ENCODE results near the gene RNF130. TPM values are rescaled to one million over a fixed set of nuclear protein-coding genes. Genes with fewer than 3 reads are reported as not detected.
A peak's percentile ranks its signal among the peaks of the same experiment; 100 is the strongest.

The RNF130 gene
- total RNA-seq, 4 donors from 2014 or later, result 84.7 to 105 (median 98.5) TPM

DNA sequence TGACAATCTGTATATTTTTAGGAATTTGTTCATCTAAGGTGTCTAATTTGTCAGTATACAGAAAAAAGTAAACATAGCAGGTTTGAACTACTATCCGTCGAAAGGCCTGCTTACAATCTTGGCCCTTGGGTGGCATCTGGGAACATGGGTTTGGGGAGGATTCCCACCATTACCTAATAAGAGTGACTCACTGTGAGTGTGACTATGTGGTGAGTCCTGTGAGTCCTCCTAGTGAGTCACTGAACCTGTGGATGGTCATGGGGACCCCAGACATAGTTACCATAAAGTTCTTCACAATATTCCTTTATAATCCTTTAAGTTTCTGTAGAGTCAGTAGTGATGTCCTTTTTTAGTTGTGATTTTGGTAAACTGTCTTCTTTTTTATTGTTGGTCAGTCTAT, 37.0 kb downstream of the RNF130 start:
- H3K27ac ChIP-seq, result no peak overlapping the region
- peaks cover 0 to 47% of the 10 kb centered on the region in 2 donors for H3K36me3 ChIP-seq
- no peaks in the 10 kb centered on the region for H3K27me3 ChIP-seq
- peaks cover 0 to 14% (median 0%) of the 10 kb centered on the region in 3 donors for H3K9me3 ChIP-seq
- no peaks in the 10 kb centered on the region for H3K4me1 ChIP-seq
- TF ChIP-seq POLR2AphosphoS5 (IDR thresholded peaks at IDR 0.05) (no peak), EP300 (IDR thresholded peaks at IDR 0.05) (no peak), CTCF (IDR thresholded peaks at IDR 0.05) (no peak), POLR2A (IDR thresholded peaks at IDR 0.05) (no peak)
- 90 to 96% methylated on average over 2 of the region's 2 CpGs for WGBS, 2 donors (ENCODE audit: low coverage in 1 of 2)
- no peak for ATAC-seq
- H3K4me3 ChIP-seq, result no peak overlapping the region

- H3K9me3 ChIP-seq, result no peaks in the 10 kb centered on the region
- peaks cover 0 to 19% (median 0%) of the 10 kb centered on the region in 3 donors for H3K4me1 ChIP-seq
- no peak overlapping the region for H3K4me3 ChIP-seq
- no peak for ATAC-seq
- H3K27ac ChIP-seq, result no peak overlapping the region
- 82 to 91% methylated on average over 11 to 15 of the region's 15 CpGs for WGBS, 2 donors (ENCODE audit: low coverage in 1 of 2)
- H3K27me3 ChIP-seq, result no peaks in the 10 kb centered on the region
- TF ChIP-seq POLR2A (IDR thresholded peaks at IDR 0.05) (no peak), EP300 (IDR thresholded peaks at IDR 0.05) (no peak), POLR2AphosphoS5 (IDR thresholded peaks at IDR 0.05) (no peak), CTCF (IDR thresholded peaks at IDR 0.05) (no peak)
- no peaks in the 10 kb centered on the region for H3K36me3 ChIP-seq
Measured at GRCh38 chr5:180027459-180028089, 44.0 kb downstream of the RNF130 start.

GRCh38 chr5:180026734-180027458, 44.7 kb downstream of the RNF130 start:
- no peaks in the 10 kb centered on the region for H3K9me3 ChIP-seq
- no peak overlapping the region for H3K4me3 ChIP-seq
- H3K27ac ChIP-seq, result peak overlapping the region in 1 of 4 donors; percentile 15
- 45 to 62% methylated on average over 3 to 4 of the region's 5 CpGs for WGBS, 2 donors (ENCODE audit: low coverage in 1 of 2)
- ATAC-seq, result no peak
- TF ChIP-seq POLR2AphosphoS5 (IDR thresholded peaks at IDR 0.05) (no peak), EP300 (IDR thresholded peaks at IDR 0.05) (no peak), POLR2A (IDR thresholded peaks at IDR 0.05) (no peak), CTCF (IDR thresholded peaks at IDR 0.05) (no peak)
- H3K36me3 ChIP-seq, result no peaks in the 10 kb centered on the region
- no peaks in the 10 kb centered on the region for H3K27me3 ChIP-seq
- peaks cover 0 to 19% (median 0%) of the 10 kb centered on the region in 3 donors for H3K4me1 ChIP-seq

- Histone ChIP-seq H3K27me3 (no peaks in the 10 kb centered on the region), H3K27ac (peak overlapping the region in 1 of 4 donors; percentile 15), H3K36me3 (no peaks in the 10 kb centered on the region), H3K9me3 (no peaks in the 10 kb centered on the region), H3K4me1 (peaks cover 0 to 19% (median 0%) of the 10 kb centered on the region in 3 donors), H3K4me3 (no peak overlapping the region)
- 26 to 52% methylated on average over 3 to 4 of the region's 4 CpGs for WGBS, 2 donors (ENCODE audit: low coverage in 1 of 2)
- TF ChIP-seq EP300 (IDR thresholded peaks at IDR 0.05) (no peak), CTCF (IDR thresholded peaks at IDR 0.05) (no peak)
- no peak for ATAC-seq
Measured at GRCh38 chr5:180026320-180026719, 45.2 kb downstream of the RNF130 start.

GRCh38 chr5:180021900-180022299, 49.7 kb downstream of the RNF130 start:
- Histone ChIP-seq H3K36me3 (peaks cover 0 to 15% of the 10 kb centered on the region in 2 donors), H3K27me3 (no peaks in the 10 kb centered on the region), H3K27ac (no peak overlapping the region), H3K4me3 (no peak overlapping the region), H3K9me3 (no peaks in the 10 kb centered on the region), H3K4me1 (peaks cover 0 to 8% (median 0%) of the 10 kb centered on the region in 3 donors)
- 97 to 100% methylated on average over 7 to 12 of the region's 12 CpGs for WGBS, 2 donors (ENCODE audit: low coverage in 1 of 2)
- no peak for TF ChIP-seq CTCF (IDR thresholded peaks at IDR 0.05)
- TF ChIP-seq EP300 (IDR thresholded peaks at IDR 0.05), result no peak
- TF ChIP-seq POLR2A (IDR thresholded peaks at IDR 0.05), result no peak
- no peak for TF ChIP-seq POLR2AphosphoS5 (IDR thresholded peaks at IDR 0.05)
- ATAC-seq, result no peak
